WI38 (cell line): ENCODE data around the gene RC3H1.
"Not testable (repeated sequence)": the region's sequence is repeated elsewhere in the genome, so short reads cannot be mapped to it uniquely, and the experiment has no call there.

ENCODE experiments used
- H3K4me3 ChIP-seq: 2 replicates; pipeline ENCODE4 v1.5.1; 2011; ENCODE audit warnings: low read depth, mild to moderate bottlenecking, control low read depth, low read length
- TF ChIP-seq, protein P1 (sequence below): IDR thresholded peaks from 2 replicates; pipeline ENCODE4 v1.5.1; 2012; ENCODE audit warnings: low read depth, mild to moderate bottlenecking, control low read depth, low read length

Gene RC3H1

DNA sequence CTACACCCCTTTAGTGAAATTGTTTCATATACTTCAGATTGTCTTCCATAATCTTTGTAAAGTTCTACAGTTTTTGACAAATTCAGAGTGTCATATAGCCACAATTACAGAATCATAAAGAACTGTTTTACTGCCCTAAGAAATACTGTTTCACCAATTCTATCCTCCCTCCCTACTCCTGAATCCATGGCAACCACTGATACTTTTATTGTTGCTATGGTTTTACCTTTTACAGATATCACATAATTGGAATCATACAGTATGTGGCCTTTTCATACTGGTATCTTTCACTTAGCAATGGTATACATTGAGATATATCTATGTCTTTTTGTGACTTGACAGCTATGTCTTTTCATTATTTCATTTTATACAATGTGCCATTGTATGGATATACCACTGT, 34.1 kb downstream of the RC3H1 start:
- TF ChIP-seq, protein P1, sequence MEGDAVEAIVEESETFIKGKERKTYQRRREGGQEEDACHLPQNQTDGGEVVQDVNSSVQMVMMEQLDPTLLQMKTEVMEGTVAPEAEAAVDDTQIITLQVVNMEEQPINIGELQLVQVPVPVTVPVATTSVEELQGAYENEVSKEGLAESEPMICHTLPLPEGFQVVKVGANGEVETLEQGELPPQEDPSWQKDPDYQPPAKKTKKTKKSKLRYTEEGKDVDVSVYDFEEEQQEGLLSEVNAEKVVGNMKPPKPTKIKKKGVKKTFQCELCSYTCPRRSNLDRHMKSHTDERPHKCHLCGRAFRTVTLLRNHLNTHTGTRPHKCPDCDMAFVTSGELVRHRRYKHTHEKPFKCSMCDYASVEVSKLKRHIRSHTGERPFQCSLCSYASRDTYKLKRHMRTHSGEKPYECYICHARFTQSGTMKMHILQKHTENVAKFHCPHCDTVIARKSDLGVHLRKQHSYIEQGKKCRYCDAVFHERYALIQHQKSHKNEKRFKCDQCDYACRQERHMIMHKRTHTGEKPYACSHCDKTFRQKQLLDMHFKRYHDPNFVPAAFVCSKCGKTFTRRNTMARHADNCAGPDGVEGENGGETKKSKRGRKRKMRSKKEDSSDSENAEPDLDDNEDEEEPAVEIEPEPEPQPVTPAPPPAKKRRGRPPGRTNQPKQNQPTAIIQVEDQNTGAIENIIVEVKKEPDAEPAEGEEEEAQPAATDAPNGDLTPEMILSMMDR, result no peak
- no peak overlapping the region for H3K4me3 ChIP-seq

DNA sequence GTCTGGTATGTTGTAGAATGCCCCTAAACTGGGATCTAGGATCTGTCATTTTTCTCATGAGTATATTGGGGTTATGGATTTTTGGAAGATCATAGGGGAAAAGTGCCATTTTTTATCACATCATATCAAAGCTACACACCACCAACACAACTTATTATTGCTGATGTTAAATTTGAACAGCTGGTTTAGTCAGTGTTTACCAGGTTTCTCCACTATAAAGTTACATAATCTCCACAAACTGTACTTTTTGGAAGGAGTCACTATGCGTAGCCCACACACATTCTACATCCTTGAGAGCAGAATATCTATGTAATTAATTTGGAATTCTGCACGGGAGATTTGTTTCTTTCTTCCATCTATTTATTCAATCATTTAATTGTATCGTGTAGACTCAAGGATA, 35.2 kb downstream of the RC3H1 start:
- no peak overlapping the region for H3K4me3 ChIP-seq
- TF ChIP-seq, protein P1, result no peak

DNA sequence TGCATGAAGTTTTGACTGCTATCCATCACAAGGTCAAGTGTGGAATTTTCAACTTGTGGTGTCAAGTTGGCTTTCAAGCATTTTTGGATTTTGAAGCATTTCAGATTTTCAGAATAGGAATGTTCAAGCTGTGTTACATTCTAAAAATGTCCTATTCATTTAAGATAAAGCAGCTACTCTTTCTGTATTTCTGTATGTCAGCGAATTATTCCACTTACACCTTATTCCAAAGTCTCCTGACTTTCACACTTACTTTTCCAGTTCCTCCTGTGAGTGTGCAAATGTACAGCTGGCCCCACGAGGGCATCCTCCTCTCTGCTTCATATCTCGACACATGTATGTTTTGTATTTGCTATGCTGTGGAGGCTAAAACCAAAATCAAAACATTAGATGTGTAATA, 51.9 kb downstream of the RC3H1 start:
- TF ChIP-seq, protein P1, result no peak
- no peak overlapping the region for H3K4me3 ChIP-seq

DNA sequence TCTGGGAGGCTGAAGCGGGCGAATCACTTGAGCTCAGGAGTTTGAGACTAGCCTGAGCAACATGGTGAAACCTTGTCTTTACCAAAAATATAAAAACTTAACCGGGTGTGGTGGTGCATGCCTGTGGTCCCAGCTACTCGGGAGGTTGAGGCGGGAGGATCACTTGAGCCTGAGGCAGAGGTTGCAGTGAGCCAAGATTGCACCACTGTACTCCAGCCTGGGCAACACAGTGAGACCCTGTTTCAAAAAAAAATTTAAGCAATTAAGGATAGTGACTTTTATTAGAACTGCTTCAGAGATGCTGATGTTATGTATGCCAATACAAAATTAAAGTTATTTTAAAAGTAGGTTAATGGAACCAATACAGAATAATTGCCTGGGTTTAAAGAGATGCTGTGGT, 56.3 kb downstream of the RC3H1 start:
- not testable (repeated sequence) for H3K4me3 ChIP-seq

DNA sequence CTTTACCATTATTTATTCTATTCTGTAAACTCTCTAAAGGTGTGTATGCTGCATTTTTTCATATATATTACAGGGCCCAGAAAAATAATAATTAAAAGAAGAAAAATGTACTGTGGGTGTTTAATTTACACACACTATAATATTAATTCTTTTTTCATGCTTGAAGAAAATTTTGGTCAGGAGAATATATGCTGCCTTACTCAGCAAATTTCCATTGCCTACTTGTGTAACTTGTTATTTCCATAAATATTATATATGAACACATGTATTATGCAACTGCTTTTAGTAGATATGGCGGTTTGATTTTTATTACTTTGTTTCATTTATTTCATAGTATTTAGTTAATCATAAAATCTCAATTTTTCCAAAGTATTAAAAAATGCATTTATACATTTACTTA, 58.7 kb downstream of the RC3H1 start:
- H3K4me3 ChIP-seq, result no peak overlapping the region

DNA sequence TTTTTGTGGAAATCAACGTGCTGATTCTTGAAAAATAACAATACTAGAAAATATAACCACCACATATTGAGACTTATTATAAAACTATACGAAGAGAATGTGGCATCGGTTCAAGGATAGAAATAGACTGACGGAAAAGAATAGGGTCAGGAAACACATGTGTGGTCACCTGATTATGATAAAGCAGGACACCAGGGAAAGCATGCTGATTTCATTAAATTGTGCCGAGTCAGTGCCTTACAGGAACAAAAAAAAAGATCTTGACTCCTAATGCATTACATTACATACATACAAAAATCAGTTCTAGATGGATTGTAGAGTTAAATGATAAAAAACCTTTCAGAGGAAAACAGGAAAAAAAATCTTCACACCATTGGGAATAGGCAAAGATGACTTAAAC, 61.5 kb downstream of the RC3H1 start:
- no peak overlapping the region for H3K4me3 ChIP-seq
- TF ChIP-seq, protein P1, result no peak

More for the DNA sequence above, 58.7 kb downstream of the RC3H1 start:
- TF ChIP-seq, protein P1, result no peak

DNA sequence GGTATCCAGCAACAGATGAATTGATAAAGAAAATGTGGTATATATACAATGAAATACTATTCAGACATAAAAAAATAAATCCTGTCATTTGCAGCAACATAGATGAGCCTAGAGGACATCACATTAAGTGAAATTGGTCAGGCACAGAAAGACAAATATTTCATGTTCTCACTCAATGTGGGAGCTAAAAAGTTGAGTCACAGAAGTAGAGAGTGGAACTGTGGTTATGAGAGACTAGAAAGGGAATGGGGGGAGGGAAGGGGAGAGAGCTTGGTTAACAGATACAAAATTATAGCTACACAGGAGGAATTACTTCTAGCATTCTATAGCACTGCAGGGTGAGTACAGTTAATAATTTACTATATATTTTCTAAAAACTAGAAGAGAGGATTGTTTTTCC, 68.0 kb downstream of the RC3H1 start:
- H3K4me3 ChIP-seq, result no peak overlapping the region
- TF ChIP-seq, protein P1, result no peak

DNA sequence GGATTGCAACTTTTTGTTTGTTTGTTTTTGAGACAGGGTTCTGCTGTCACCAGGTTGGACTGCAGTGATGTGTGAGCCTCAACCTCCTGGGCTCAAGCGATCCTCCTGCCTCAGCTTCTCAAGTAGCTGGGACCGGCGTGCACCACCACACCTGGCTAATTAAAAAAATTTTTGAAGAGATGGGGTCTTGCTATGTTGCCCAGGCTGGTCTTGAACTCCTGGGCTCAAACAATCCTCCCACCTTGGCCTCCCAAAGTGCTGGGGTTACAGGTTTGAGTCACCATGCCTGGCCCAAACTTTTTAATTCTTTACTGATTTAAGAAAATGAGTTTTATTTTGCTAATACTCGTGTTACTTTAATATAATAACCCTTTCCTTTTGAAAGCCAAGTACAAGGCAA, 73.6 kb downstream of the RC3H1 start:
- TF ChIP-seq, protein P1, result no peak
- H3K4me3 ChIP-seq, result no peak overlapping the region
